NT2/D1 (cell line): Measurements from ENCODE around the gene LIMS1.
"Not testable (repeated sequence)": the region's sequence is repeated elsewhere in the genome, so short reads cannot be mapped to it uniquely, and the experiment has no call there.

ENCODE experiments used
- DNase-seq: peaks from one replicate; pipeline ENCODE4 v3.0.0-alpha.2; 2011; ENCODE audit warnings: low read depth, low spot score
- H3K27me3 ChIP-seq: 2 replicates; pipeline ENCODE4 v1.6.0; 2011; ENCODE audit warnings: mild to moderate bottlenecking; ENCODE audit not compliant: insufficient read length, insufficient read depth
- H3K36me3 ChIP-seq: 2 replicates; pipeline ENCODE4 v1.6.1; 2011; ENCODE audit warnings: mild to moderate bottlenecking, low read length, mixed read lengths; ENCODE audit not compliant: insufficient read depth, insufficient read length
- H3K4me1 ChIP-seq: 2 replicates; pipeline ENCODE4 v1.5.1; 2011; ENCODE audit not compliant: insufficient read depth, insufficient read length
- H3K4me3 ChIP-seq: 2 replicates; pipeline ENCODE4 v1.5.1; 2011; ENCODE audit warnings: low read depth; ENCODE audit not compliant: insufficient read length
- H3K9ac ChIP-seq: 2 replicates; pipeline ENCODE4 v1.6.0; 2011; ENCODE audit warnings: low read depth; ENCODE audit not compliant: insufficient read length
- H3K9me3 ChIP-seq: 2 replicates; pipeline ENCODE4 v1.5.1; 2011; ENCODE audit warnings: mild to moderate bottlenecking, low read length; ENCODE audit not compliant: insufficient read depth
- SUZ12 ChIP-seq: IDR thresholded peaks from 2 replicates; pipeline ENCODE4 v1.6.1; 2011; ENCODE audit not compliant: insufficient read length, insufficient read depth; ENCODE audit errors: extremely low read depth
- YY1 ChIP-seq: IDR thresholded peaks from 2 replicates; pipeline ENCODE4 v1.6.1; 2011; ENCODE audit not compliant: insufficient read length, insufficient read depth
- ZNF274 ChIP-seq: IDR thresholded peaks from 2 replicates; pipeline ENCODE4 v1.6.1; 2011; ENCODE audit warnings: mild to moderate bottlenecking, low read depth, low read length

Gene LIMS1

GRCh38 chr2:108533832-108534583 lies at the start of gene LIMS1:
LIMS1 (plus strand) TSS chr2:108534470; CDS start chr2:108534563, 93 bp downstream.
- Histone ChIP-seq H3K4me1 (no peaks in the 10 kb centered on the region), H3K4me3 (peak within 1 kb of the TSS; percentile 78), H3K36me3 (peaks cover 11% of the 10 kb centered on the region), H3K9me3 (no peaks in the 10 kb centered on the region), H3K9ac (peak within 1 kb of the TSS; percentile 92), H3K27me3 (no peaks in the 10 kb centered on the region)
- peak; percentile 63 for DNase-seq
- no peak for TF ChIP-seq SUZ12
- no peak for TF ChIP-seq ZNF274
- no peak for TF ChIP-seq YY1

GRCh38 chr2:108485253-108485652 lies 49.0 kb upstream of the LIMS1 start:
- no peak overlapping the region for H3K9ac ChIP-seq
- no peaks in the 10 kb centered on the region for H3K9me3 ChIP-seq
- H3K4me1 ChIP-seq = no peaks in the 10 kb centered on the region
- peaks cover 61% of the 10 kb centered on the region for H3K36me3 ChIP-seq
- H3K4me3 ChIP-seq = no peak overlapping the region
- TF ChIP-seq SUZ12 = no peak
- TF ChIP-seq YY1 = no peak
- no peak for TF ChIP-seq ZNF274
- DNase-seq = no peak
- H3K27me3 ChIP-seq = no peaks in the 10 kb centered on the region

GRCh38 chr2:108490506-108491122 lies 43.7 kb upstream of the LIMS1 start:
- Histone ChIP-seq H3K9me3 (no peaks in the 10 kb centered on the region), H3K9ac (no peak overlapping the region), H3K4me1 (no peaks in the 10 kb centered on the region), H3K36me3 (peaks cover 56% of the 10 kb centered on the region), H3K4me3 (no peak overlapping the region), H3K27me3 (no peaks in the 10 kb centered on the region)
- DNase-seq = no peak
- no peak for TF ChIP-seq ZNF274
- TF ChIP-seq YY1 = no peak
- TF ChIP-seq SUZ12 = no peak

DNA sequence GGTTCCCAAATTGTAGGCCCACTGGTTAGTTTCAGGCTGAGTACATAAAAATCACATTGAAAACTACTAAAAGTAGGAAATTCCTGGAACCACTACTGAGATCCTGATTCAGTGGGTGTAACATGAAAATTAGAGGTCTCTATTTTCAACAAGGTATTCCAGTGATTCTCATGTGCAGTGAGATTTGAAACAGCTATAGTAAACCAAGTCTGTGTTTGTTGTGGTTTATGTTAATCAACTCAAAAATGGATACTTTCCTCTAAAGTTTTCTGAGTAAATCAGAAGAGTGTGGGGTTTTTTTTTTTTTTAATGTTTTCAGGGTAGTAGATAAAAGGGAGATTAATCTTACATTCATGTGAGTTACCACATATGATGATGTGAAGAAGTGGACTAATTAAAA lies 42.4 kb upstream of the LIMS1 start:
- DNase-seq = no peak
- no peaks in the 10 kb centered on the region for H3K9me3 ChIP-seq
- no peak overlapping the region for H3K4me3 ChIP-seq
- no peak overlapping the region for H3K9ac ChIP-seq
- peaks cover 48% of the 10 kb centered on the region for H3K36me3 ChIP-seq
- no peaks in the 10 kb centered on the region for H3K27me3 ChIP-seq
- TF ChIP-seq SUZ12 = no peak
- H3K4me1 ChIP-seq = no peaks in the 10 kb centered on the region

DNA sequence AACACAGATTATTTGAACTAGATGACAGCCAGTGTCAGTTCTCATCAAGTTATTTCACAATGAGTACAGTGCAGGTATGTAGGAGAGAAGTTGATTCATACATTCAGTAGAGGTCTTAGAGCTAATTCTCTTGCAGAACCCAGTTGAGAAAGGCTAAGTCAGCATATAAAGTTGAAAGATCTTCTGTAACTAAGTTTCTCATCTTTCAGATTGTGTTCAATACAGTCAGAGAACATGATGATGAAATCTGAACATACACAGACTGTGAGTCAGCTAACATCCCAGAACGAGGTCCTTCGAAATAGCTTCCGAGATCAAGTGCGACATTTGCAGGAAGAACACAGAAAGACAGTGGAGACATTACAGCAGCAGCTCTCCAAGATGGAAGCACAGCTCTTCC lies 41.9 kb upstream of the LIMS1 start:
- no peak overlapping the region for H3K9ac ChIP-seq
- no peak for TF ChIP-seq ZNF274
- TF ChIP-seq SUZ12 = no peak
- TF ChIP-seq YY1 = no peak
- H3K4me3 ChIP-seq = no peak overlapping the region
- peaks cover 47% of the 10 kb centered on the region for H3K36me3 ChIP-seq
- H3K4me1 ChIP-seq = no peaks in the 10 kb centered on the region
- no peak for DNase-seq
- H3K27me3 ChIP-seq = no peaks in the 10 kb centered on the region
- no peaks in the 10 kb centered on the region for H3K9me3 ChIP-seq

GRCh38 chr2:108496167-108496566 lies 38.1 kb upstream of the LIMS1 start:
- H3K4me1 ChIP-seq, DNase-seq, H3K4me3 ChIP-seq: not testable (repeated sequence)

DNA sequence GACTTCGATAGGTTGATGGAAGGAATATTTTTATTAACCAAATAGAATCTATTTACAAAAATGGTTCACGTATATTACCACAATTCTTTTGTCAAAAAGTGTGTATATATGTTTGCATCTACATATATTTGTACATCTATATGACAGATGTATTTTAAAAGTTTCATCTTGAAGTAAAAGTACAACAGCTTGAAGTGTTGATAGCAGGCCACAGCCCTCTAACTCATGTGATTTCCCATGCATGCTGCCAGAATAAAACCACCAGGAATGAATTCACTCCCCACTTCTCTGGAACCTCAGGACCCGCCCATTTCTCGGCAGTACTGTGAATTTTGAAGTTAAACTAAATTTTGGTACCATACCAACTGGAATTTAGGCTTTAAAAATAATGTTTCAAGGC lies 26.6 kb upstream of the LIMS1 start:
- H3K4me1 ChIP-seq, H3K9me3 ChIP-seq, H3K4me3 ChIP-seq, H3K36me3 ChIP-seq, DNase-seq, H3K27me3 ChIP-seq, H3K9ac ChIP-seq: not testable (repeated sequence)

More at GRCh38 chr2:108496167-108496566, 38.1 kb upstream of the LIMS1 start:
- not testable (repeated sequence) for H3K9me3 ChIP-seq, H3K9ac ChIP-seq, H3K27me3 ChIP-seq
- H3K36me3 ChIP-seq = peaks cover 35% of the 10 kb centered on the region

DNA sequence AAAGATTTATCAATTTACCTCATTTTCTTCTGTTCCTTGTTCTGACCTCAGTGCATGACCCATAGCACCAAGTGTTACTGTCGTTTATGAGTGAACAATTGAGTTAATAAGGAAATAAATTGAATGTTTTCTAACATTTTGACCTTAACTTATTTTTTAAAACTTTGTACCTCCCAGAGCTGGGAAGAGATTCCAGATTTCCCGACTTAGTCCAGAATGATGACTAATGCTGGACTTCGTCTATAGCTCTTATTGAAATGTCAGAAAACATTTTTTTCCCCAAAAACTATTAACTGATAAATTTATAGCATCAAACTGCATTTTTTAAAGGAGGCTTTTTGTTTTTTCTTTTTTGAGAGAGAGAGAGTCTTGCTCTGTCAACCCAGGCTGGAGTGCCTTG lies 21.8 kb upstream of the LIMS1 start:
- not testable (repeated sequence) for H3K4me3 ChIP-seq, H3K27me3 ChIP-seq, H3K9me3 ChIP-seq, H3K4me1 ChIP-seq, H3K9ac ChIP-seq, H3K36me3 ChIP-seq, DNase-seq

GRCh38 chr2:108514478-108514877 lies 19.8 kb upstream of the LIMS1 start:
- DNase-seq = not testable (repeated sequence)

GRCh38 chr2:108524688-108525087 lies 9.6 kb upstream of the LIMS1 start:
- DNase-seq, H3K4me3 ChIP-seq, H3K9me3 ChIP-seq, H3K27me3 ChIP-seq, H3K4me1 ChIP-seq, H3K9ac ChIP-seq, H3K36me3 ChIP-seq: not testable (repeated sequence)

More at GRCh38 chr2:108514478-108514877, 19.8 kb upstream of the LIMS1 start:
- not testable (repeated sequence) for H3K27me3 ChIP-seq, H3K4me1 ChIP-seq, H3K4me3 ChIP-seq, H3K9me3 ChIP-seq, H3K9ac ChIP-seq, H3K36me3 ChIP-seq
